GM12875 (cell line): ENCODE measurements around the gene PLXNA4.

Experiments used
- H3K4me3 ChIP-seq: one replicate; pipeline ENCODE4 v1.5.1; 2011; ENCODE audit warnings: low read depth, low read length, control low read depth
- TF ChIP-seq, protein P1 (sequence below): IDR thresholded peaks from 2 replicates; pipeline ENCODE4 v1.5.1; 2011; ENCODE audit warnings: low read depth, mild to moderate bottlenecking, control low read depth, inconsistent platforms, low read length, moderate library complexity, borderline replicate concordance; ENCODE audit not compliant: insufficient read depth

Gene PLXNA4

DNA sequence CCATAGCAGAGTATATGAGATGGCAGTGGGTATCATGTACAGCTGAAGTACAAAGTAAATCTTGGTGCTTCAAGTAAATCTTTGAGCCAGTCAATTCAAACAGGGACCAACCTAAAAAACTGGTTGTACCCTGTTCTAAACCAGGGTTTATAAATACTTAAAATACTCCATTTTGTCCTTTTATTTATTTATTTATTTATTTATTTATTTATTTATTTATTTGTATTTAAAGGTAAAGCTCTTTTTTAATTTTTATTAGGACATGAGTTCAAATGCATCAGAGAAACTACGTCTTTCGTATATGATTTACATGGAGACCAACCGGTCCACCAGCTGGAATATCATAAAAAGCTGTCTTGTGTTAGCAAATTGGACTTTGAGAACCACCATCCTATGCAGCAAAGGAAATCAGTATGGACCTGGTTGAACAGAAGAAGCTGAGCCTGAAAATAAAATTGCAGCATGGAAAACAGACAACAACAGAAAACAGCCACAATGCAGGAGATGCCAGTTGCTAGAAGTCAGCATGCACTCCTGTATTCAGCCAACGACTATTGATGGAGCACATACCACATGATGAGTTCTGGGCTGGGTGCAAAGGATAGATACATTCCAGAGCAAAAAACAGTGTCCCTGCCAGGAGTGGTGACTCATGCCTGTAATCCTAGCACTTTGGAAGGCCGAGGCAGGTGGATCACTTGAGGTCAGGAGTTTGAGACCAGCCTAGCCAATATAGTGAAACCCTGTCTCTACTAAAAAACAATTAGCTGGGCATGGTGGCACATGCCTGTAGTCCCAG, 60.0 kb downstream of the PLXNA4 start:
- H3K4me3 ChIP-seq, result no peak overlapping the region
- TF ChIP-seq, protein P1, sequence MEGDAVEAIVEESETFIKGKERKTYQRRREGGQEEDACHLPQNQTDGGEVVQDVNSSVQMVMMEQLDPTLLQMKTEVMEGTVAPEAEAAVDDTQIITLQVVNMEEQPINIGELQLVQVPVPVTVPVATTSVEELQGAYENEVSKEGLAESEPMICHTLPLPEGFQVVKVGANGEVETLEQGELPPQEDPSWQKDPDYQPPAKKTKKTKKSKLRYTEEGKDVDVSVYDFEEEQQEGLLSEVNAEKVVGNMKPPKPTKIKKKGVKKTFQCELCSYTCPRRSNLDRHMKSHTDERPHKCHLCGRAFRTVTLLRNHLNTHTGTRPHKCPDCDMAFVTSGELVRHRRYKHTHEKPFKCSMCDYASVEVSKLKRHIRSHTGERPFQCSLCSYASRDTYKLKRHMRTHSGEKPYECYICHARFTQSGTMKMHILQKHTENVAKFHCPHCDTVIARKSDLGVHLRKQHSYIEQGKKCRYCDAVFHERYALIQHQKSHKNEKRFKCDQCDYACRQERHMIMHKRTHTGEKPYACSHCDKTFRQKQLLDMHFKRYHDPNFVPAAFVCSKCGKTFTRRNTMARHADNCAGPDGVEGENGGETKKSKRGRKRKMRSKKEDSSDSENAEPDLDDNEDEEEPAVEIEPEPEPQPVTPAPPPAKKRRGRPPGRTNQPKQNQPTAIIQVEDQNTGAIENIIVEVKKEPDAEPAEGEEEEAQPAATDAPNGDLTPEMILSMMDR, result no peak

DNA sequence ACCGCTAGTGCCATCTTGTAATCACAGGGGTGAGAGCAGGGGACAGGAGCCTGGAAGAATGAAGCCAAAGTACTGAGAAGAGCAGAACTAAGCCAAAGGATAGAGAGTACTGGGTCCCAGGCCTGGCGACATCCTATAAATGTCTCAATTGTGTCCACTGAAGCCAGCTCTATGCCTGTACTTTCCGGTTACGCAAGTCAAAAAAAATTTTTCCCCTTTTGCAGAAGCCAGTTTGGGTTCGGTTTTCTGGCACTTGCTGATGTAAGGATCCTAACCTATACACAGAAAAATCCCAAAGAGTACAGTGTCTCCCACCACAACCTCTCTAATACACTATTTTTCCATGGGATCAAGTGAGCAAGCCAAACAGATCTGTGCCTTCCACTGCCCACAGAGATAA, 61.1 kb downstream of the PLXNA4 start:
- TF ChIP-seq, protein P1, result no peak
- H3K4me3 ChIP-seq, result no peak overlapping the region

DNA sequence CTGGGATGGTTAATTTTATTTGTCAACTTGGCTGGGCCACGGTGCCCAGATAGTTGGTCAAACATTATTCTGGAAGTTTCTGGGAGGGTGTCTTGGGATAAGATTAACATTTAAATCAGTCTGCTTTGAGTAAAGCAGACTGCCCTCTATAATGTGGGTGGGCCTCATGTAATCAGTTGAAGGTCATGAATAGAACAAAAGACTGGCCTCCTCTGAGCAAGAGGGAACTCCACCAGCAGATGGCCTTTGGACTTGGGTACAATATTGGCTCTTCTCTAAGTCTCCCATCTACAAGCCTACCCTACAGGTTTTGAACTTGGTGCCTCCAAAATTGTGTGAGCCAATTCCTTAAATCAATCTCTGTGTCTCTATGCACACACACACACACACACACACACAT, 61.8 kb downstream of the PLXNA4 start:
- TF ChIP-seq, protein P1, result no peak
- H3K4me3 ChIP-seq, result no peak overlapping the region

DNA sequence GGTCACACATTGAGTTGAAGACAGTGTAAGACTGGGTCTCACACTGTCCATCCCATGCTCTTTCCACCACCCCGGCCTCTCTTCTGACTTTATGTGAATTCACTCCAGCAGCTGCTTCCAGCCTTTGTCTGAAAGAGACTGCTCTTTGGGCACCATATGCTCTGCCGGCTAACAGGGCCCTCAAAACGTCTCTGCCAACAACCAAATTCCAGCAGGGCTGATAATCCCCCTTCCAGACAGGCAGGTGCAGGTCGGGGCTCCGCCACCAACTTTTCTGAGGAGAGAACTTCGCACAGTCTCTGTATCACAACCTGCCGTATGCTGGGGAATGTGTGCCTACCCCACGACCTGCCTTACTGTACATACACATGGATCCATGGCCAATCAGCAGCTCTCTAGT, 64.3 kb downstream of the PLXNA4 start:
- TF ChIP-seq, protein P1, result no peak
- no peak overlapping the region for H3K4me3 ChIP-seq

DNA sequence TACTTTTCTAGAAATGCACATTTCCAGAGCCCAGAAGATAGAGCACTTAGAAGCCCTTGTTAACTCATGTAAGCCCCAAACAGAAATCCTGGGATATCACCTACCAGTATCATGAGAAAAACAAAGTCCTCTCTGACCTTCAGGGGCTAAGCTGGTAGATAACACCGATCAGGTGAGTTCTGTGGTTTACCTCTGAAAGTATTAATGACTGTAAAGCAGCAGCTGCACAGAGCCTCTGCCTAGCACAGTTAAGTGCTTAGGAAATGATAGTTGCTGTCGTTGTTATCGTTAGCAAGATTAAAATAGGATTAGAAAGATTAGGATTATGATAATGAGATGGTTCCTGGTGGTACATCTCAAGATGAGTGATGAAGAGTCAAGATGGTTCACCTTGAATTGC, 64.9 kb downstream of the PLXNA4 start:
- H3K4me3 ChIP-seq, result no peak overlapping the region
- TF ChIP-seq, protein P1, result no peak

DNA sequence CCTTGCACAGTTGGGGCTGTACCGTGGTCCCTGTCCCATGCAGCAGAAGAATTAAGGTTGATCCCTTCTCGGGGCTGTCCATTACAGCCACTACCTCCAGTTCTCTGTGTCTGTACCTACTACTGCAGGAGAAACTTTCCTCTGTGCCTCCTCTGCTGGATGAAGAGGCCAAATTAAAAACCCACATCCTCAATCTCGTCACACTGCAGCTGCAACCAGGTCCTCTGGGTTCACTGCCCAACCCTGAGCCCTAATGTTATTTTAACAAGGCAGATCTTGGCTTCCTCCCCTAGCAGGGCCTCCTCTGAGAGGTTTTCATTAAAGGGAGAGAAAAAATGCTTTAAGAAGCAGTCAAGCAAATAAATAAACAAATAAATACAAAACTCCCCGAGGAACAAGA, 66.6 kb downstream of the PLXNA4 start:
- no peak overlapping the region for H3K4me3 ChIP-seq
- TF ChIP-seq, protein P1, result no peak

DNA sequence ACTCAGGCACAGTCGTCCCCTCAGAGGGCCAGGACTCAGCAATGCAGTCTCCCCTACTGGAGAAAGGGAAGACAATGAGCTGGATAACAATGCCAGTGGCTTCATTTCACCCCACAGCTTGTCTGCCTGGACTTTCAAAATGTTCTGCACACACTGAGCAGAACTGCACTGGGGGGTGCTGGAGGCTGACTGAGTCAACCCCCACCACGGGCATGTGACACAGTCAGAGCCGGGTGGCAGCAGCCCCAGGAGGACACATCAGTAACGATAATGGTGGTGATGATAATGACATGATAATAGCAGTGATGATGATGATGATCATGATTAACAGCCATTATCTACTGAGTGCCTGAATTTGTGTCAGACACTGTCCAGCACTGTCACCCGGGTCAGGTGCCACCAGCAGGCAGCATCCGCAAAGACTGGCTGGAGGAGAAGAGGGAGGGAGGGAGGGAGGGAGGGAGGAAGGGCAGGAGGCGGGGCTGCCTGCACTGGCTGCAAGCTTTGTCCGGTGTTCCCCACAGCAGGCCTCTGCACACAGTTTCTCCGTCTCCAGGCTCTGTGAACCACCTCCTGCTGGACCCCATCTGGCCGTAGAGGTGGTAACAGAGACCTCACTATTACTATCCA, 67.4 kb downstream of the PLXNA4 start:
- TF ChIP-seq, protein P1, result no peak
- H3K4me3 ChIP-seq, result no peak overlapping the region
